Adrenal gland (tissue), 12 donors: ENCODE data around the gene JAK3. TPM values are rescaled to one million over a fixed set of nuclear protein-coding genes. Genes with fewer than 3 reads are reported as not detected.

Experiments used
- DNase-seq, 7 donors: peaks; one replicate each; pipeline ENCODE4 v3.0.0-alpha.2; 2019 to 2020
- H3K27ac ChIP-seq, 5 donors: fragments of 200-600 bp; sonication (generic) in 4 of 5; 1 replicate in 3 of 5; 2 replicates in 2 of 5; pipeline versions ENCODE4 v1.5.1 to v1.8.0; 2016 to 2020; ENCODE audit warnings: mild to moderate bottlenecking in 1 of 5
- H3K27me3 ChIP-seq: fragments of 200-600 bp; 2 replicates; pipeline ENCODE4 v1.8.0; 2021
- H3K36me3 ChIP-seq, 2 donors: fragments of 200-600 bp; replicated peaks in 1 of 2; 1 replicate in 1 of 2; 2 replicates in 1 of 2; pipeline versions ENCODE4 v1.5.1 to v1.8.0; 2018 to 2022
- H3K4me1 ChIP-seq, 2 donors: fragments of 200-600 bp; replicated peaks in 1 of 2; 1 replicate in 1 of 2; 2 replicates in 1 of 2; pipeline versions ENCODE4 v1.5.1 to v1.8.0; 2018 to 2021
- H3K4me3 ChIP-seq, 4 donors: fragments of 200-600 bp; sonication (generic) in 3 of 4; one replicate each; pipeline ENCODE4 v1.5.1; 2016 to 2018
- H3K9me3 ChIP-seq, 3 donors: fragments of 200-600 bp; sonication (generic) in 1 of 3; replicated peaks in 1 of 3; 1 replicate in 2 of 3; 2 replicates in 1 of 3; pipeline versions ENCODE4 v1.5.1 to v1.8.0; 2016 to 2021
- CTCF ChIP-seq, 6 experiments: fragments of 450-650 bp in 4 of 6; fragments of 200-600 bp in 2 of 6; sonication (generic) in 1 of 6; IDR thresholded peaks; 1 replicate in 5 of 6; 2 replicates in 1 of 6; pipeline versions ENCODE4 v1.5.1 to v1.8.0; 2016 to 2021; ENCODE audit warnings: antibody characterized with exemption in 6 of 6, mild to moderate bottlenecking in 2 of 6, moderate library complexity in 1 of 6
- POLR2A ChIP-seq, 2 donors: fragments of 450-650 bp; IDR thresholded peaks; one replicate each; pipeline ENCODE4 v1.6.1; 2017; ENCODE audit warnings: antibody characterized with exemption in 2 of 2, mild to moderate bottlenecking in 2 of 2, moderate library complexity in 1 of 2
- WGBS, 4 donors: extraction: QIAGEN DNeasy Blood & Tissue Kit in 2 of 4; methylation state at CpG; one replicate each; pipeline versions ENCODE4 v1.1.5 to v1.1.7; 2013 to 2017; 5-methylcytosine and 5-hydroxymethylcytosine counted together
- intact Hi-C, 2 donors: fragments of 100-400 bp; cut with DNase I; formaldehyde crosslinking; loops; one replicate each; pipeline versions ENCODE4 v1.14.1 to v1.15.0; 2022 to 2023
- polyA plus RNA-seq, 3 donors: library from polyadenylated mRNA; stranded (reverse); fragments of 200-250 nt in 2 of 3; fragments of 350-450 nt in 1 of 3; fragmentation: Illumina TruSeq in 1 of 3; extraction: RNeasy Lipid Tissue Mini Kit (QIAGEN cat#74804) in 1 of 3; gene quantifications; one replicate each; pipeline ENCODE4 v1.2.3, GENCODE V29; 2013 to 2014
- total RNA-seq, 9 donors: library from RNA; depleted of rRNA in 4 of 9; stranded (reverse); fragments of >200 nt in 4 of 9; fragments of 120-200 nt in 1 of 9; fragmentation: NEBNext Ultra II Directional in 1 of 9; extraction: Animal tissue kit (Norgen Biotek cat#: 25700) in 1 of 9; gene quantifications; one replicate each; pipeline versions ENCODE4 v1.1.0 to v1.2.4, GENCODE V29; 2013 to 2023
- donor health status: healthy with polysubstance abuse.
- donor health status: Bipolar disorder and iron deficiency.
- donor health status: DM: yes; HTN: yes; CAD: no.
- donor health status: DM: no; HTN: no; CAD: no.
- donor health status: DM: no; HTN: no; CAD: no.
- donor health status: DM: yes; HTN: yes; CAD: no.

Gene JAK3
- total and polyA plus RNA-seq, 12 donors: 1.8 to 15.5 (median 7.9) TPM

GRCh38 chr19:17796838-17797423 is 50.9 kb downstream of the JAK3 start:
- intact Hi-C loops: no loop called here
- TF ChIP-seq CTCF (IDR thresholded peaks at IDR 0.05): no peak
- TF ChIP-seq POLR2A (IDR thresholded peaks at IDR 0.05): no peak
- Histone ChIP-seq H3K9me3 (no peaks in the 10 kb centered on the region), H3K27ac (no peak overlapping the region), H3K27me3 (peaks cover 43% of the 10 kb centered on the region), H3K4me3 (no peak overlapping the region), H3K4me1 (no peaks in the 10 kb centered on the region), H3K36me3 (no peaks in the 10 kb centered on the region)
- no peak for DNase-seq
- 55 to 67% (median 60%) methylated on average over 1 of the region's 1 CpG for WGBS, 4 donors

- WGBS, 4 donors: 61 to 74% (median 67%) methylated on average over 6 of the region's 6 CpGs
- TF ChIP-seq POLR2A (IDR thresholded peaks at IDR 0.05): no peak
- TF ChIP-seq CTCF (IDR thresholded peaks at IDR 0.05): no peak
- Histone ChIP-seq H3K36me3 (no peaks in the 10 kb centered on the region), H3K9me3 (no peaks in the 10 kb centered on the region), H3K27ac (no peak overlapping the region), H3K4me3 (no peak overlapping the region), H3K27me3 (peaks cover 39% of the 10 kb centered on the region), H3K4me1 (no peaks in the 10 kb centered on the region)
- intact Hi-C loops: no loop called here
- no peak for DNase-seq
Observed at GRCh38 chr19:17796013-17796837, 51.6 kb downstream of the JAK3 start.

GRCh38 chr19:17795495-17795856 is 52.3 kb downstream of the JAK3 start:
- Histone ChIP-seq H3K27me3 (peaks cover 36% of the 10 kb centered on the region), H3K4me3 (no peak overlapping the region), H3K27ac (no peak overlapping the region), H3K36me3 (no peaks in the 10 kb centered on the region), H3K9me3 (no peaks in the 10 kb centered on the region), H3K4me1 (no peaks in the 10 kb centered on the region)
- whole genome bisulfite sequencing, 4 donors: 27 to 48% (median 30%) methylated on average over 7 to 14 of the region's 14 CpGs
- DNase-seq: no peak
- TF ChIP-seq CTCF (IDR thresholded peaks at IDR 0.05): no peak
- no peak for TF ChIP-seq POLR2A (IDR thresholded peaks at IDR 0.05)
- intact Hi-C loops: no loop called here

GRCh38 chr19:17794731-17795494 is 52.9 kb downstream of the JAK3 start, which contains the start of gene B3GNT3:
Gene B3GNT3 (plus strand): TSS chr19:17795138. CDS start chr19:17807808, 12,670 bp downstream.
- peak in 3 of 7 donors; percentile 24 to 57 (median 28) for DNase-seq
- no peaks in the 10 kb centered on the region for H3K4me1 ChIP-seq
- H3K27me3 ChIP-seq: peaks cover 33% of the 10 kb centered on the region
- intact Hi-C loops: no loop called here
- H3K9me3 ChIP-seq: no peaks in the 10 kb centered on the region
- TF ChIP-seq CTCF (IDR thresholded peaks at IDR 0.05) (no peak), POLR2A (IDR thresholded peaks at IDR 0.05) (no peak)
- H3K36me3 ChIP-seq: no peaks in the 10 kb centered on the region
- H3K4me3 ChIP-seq: no peak within 1 kb of the TSS
- WGBS, 4 donors: 4 to 8% (median 4%) methylated on average over 24 to 50 of the region's 50 CpGs
- no peak within 1 kb of the TSS for H3K27ac ChIP-seq
